SK-N-SH (cell line): ENCODE data around the gene SF3B5. TPM values are rescaled to one million over a fixed set of nuclear protein-coding genes. Genes with fewer than 3 reads are reported as not detected.

Experiments
- CTCF ChIA-PET: fragments of 300-600, 350-600 bp; formaldehyde crosslinking; extraction: SDS; loops from one replicate; lab custom pipeline; 2021; lab: Yijun Ruan, JAX
- POLR2A ChIA-PET: fragments of 350-600 bp; sonication (Branson Sonifier 250); formaldehyde crosslinking; extraction: SDS; loops from one replicate; lab custom pipeline; 2020; ENCODE audit warnings: antibody characterized with exemption, inconsistent platforms; lab: Yijun Ruan, JAX
- DNase-seq: peaks from one replicate; pipeline ENCODE4 v3.0.0; 2012
- H2AFZ ChIP-seq: fragments of 200-600 bp; sonication (generic); 2 replicates; pipeline ENCODE4 v1.8.1; 2016; ENCODE audit warnings: antibody characterized with exemption, mild to moderate bottlenecking, low read depth
- H3F3A ChIP-seq: fragments of 200-600 bp; sonication (generic); replicated peaks from 2 replicates; pipeline ENCODE3; 2016; ENCODE audit warnings: antibody characterized with exemption, mild to moderate bottlenecking; ENCODE audit not compliant: insufficient read depth
- H3K27ac ChIP-seq, 2 experiments: fragments of 200-500 bp in 1 of 2; fragments of 200-600 bp in 1 of 2; sonication (Bioruptor generic) in 1 of 2; sonication (generic), shearing (Covaris generic) in 1 of 2; 2 replicates each; pipeline versions ENCODE4 v1.5.1 to v1.6.1; 2014 to 2016; ENCODE audit warnings: low read depth in 2 of 2, inconsistent platforms in 1 of 2, low read length in 1 of 2, mild to moderate bottlenecking in 1 of 2, mixed read lengths in 1 of 2
- H3K27me3 ChIP-seq: fragments of 200-600 bp; sonication (generic), shearing (Covaris generic); 2 replicates; pipeline ENCODE4 v1.6.1; 2016; ENCODE audit warnings: mixed run types; ENCODE audit not compliant: insufficient read depth
- H3K36me3 ChIP-seq, 2 experiments: fragments of 200-500 bp in 1 of 2; fragments of 200-600 bp in 1 of 2; sonication (Bioruptor generic) in 1 of 2; sonication (generic) in 1 of 2; replicated peaks in 1 of 2; 2 replicates each; pipeline versions ENCODE3 to v1.5.1; 2014 to 2016; ENCODE audit warnings: low read length in 1 of 2, mild to moderate bottlenecking in 1 of 2; ENCODE audit not compliant: insufficient read depth in 2 of 2, control insufficient read depth in 1 of 2
- H3K4me1 ChIP-seq, 2 experiments: fragments of 200-500 bp in 1 of 2; fragments of 200-600 bp in 1 of 2; sonication (Bioruptor generic) in 1 of 2; sonication (generic), shearing (Covaris generic) in 1 of 2; 2 replicates each; pipeline versions ENCODE4 v1.5.1 to v1.6.1; 2014 to 2016; ENCODE audit warnings: low read depth in 1 of 2, low read length in 1 of 2, mixed run types in 1 of 2; ENCODE audit not compliant: insufficient read depth in 2 of 2, control insufficient read depth in 1 of 2
- H3K4me2 ChIP-seq: fragments of 200-600 bp; sonication (generic), shearing (Covaris generic); 2 replicates; pipeline ENCODE4 v1.6.1; 2017; ENCODE audit warnings: mixed run types
- H3K4me3 ChIP-seq, 2 experiments: fragments of 200-500 bp in 1 of 2; fragments of 200-600 bp in 1 of 2; sonication (Bioruptor generic) in 1 of 2; sonication (generic), shearing (Covaris generic) in 1 of 2; 2 replicates each; pipeline versions ENCODE4 v1.5.1 to v1.8.1; 2014 to 2016; ENCODE audit warnings: low read depth in 2 of 2, inconsistent platforms in 1 of 2, low read length in 1 of 2, mild to moderate bottlenecking in 1 of 2, mixed read lengths in 1 of 2, moderate library complexity in 1 of 2
- H3K79me2 ChIP-seq: fragments of 200-600 bp; sonication (generic); 2 replicates; pipeline ENCODE4 v1.8.1; 2017; ENCODE audit warnings: mild to moderate bottlenecking; ENCODE audit not compliant: insufficient read depth
- H3K9ac ChIP-seq: fragments of 200-600 bp; sonication (generic); 2 replicates; pipeline ENCODE4 v1.6.1; 2017; ENCODE audit warnings: mixed run types
- H3K9me2 ChIP-seq: fragments of 200-600 bp; sonication (generic); 2 replicates; pipeline ENCODE4 v1.6.1; 2017; ENCODE audit warnings: mixed run types
- H3K9me3 ChIP-seq: fragments of 200-600 bp; sonication (generic); 2 replicates; pipeline ENCODE4 v1.6.1; 2017; ENCODE audit warnings: mixed run types, mild to moderate bottlenecking, moderate library complexity
- H4K20me1 ChIP-seq: fragments of 200-600 bp; sonication (generic); 2 replicates; pipeline ENCODE4 v1.6.1; 2017; ENCODE audit warnings: mild to moderate bottlenecking, mixed run types; ENCODE audit not compliant: insufficient read depth
- EZH2phosphoT487 ChIP-seq: fragments of 200-600 bp; sonication (generic); IDR thresholded peaks from 2 replicates; pipeline ENCODE4 v1.6.1; 2017; ENCODE audit warnings: low read depth, mixed run types, mild to moderate bottlenecking, antibody characterized with exemption, moderate library complexity, borderline replicate concordance
- FOSL2 ChIP-seq: IDR thresholded peaks from 2 replicates; pipeline ENCODE4 v1.4.0; 2012; ENCODE audit warnings: low read depth, mild to moderate bottlenecking, moderate library complexity, borderline replicate concordance
- FOXJ3 ChIP-seq: sonication (generic); formaldehyde crosslinking; IDR thresholded peaks from 2 replicates; pipeline ENCODE4 v1.5.1; 2020; ENCODE audit warnings: mild to moderate bottlenecking, missing genetic modification reagents
- GABPA ChIP-seq: IDR thresholded peaks from 2 replicates; pipeline ENCODE4 v1.4.0; 2012; ENCODE audit warnings: low read depth, mild to moderate bottlenecking
- GATA2 ChIP-seq: sonication (generic); formaldehyde crosslinking; IDR thresholded peaks from 2 replicates; pipeline ENCODE4 v1.5.0; 2020; ENCODE audit warnings: mild to moderate bottlenecking, missing genetic modification reagents
- IRF3 ChIP-seq: fragments of 150-350 bp; IDR thresholded peaks from 2 replicates; pipeline ENCODE4 v1.6.1; 2016; ENCODE audit warnings: mild to moderate bottlenecking, low read depth, low read length
- JUND ChIP-seq: IDR thresholded peaks from 2 replicates; pipeline ENCODE4 v1.4.0; 2012
- MEF2A ChIP-seq: IDR thresholded peaks from 2 replicates; pipeline ENCODE4 v1.4.0; 2012; ENCODE audit warnings: low read depth, borderline replicate concordance
- MXI1 ChIP-seq: IDR thresholded peaks from 2 replicates; pipeline ENCODE4 v1.6.1; 2012; ENCODE audit warnings: mild to moderate bottlenecking, low read depth, low read length, improper control_type of control experiment
- NFIC ChIP-seq: IDR thresholded peaks from 2 replicates; pipeline ENCODE4 v1.4.0; 2012; ENCODE audit warnings: borderline replicate concordance
- POLR2AphosphoS5 ChIP-seq: IDR thresholded peaks from 2 replicates; pipeline ENCODE4 v1.6.1; 2012; ENCODE audit warnings: low read depth, low read length
- RAD21 ChIP-seq: IDR thresholded peaks from 2 replicates; pipeline ENCODE4 v1.6.1; 2012; ENCODE audit warnings: mild to moderate bottlenecking, low read length
- RFX5 ChIP-seq: IDR thresholded peaks from 2 replicates; pipeline ENCODE4 v1.6.1; 2012; ENCODE audit warnings: mild to moderate bottlenecking, improper control_type of control experiment, low read length
- SIN3A ChIP-seq: IDR thresholded peaks from 2 replicates; pipeline ENCODE4 v1.6.1; 2012; ENCODE audit warnings: low read depth, mild to moderate bottlenecking, low read length, moderate library complexity, borderline replicate concordance
- SMC3 ChIP-seq: IDR thresholded peaks from 2 replicates; pipeline ENCODE4 v1.6.1; 2012; ENCODE audit warnings: low read depth, low read length, improper control_type of control experiment
- TAF1 ChIP-seq: IDR thresholded peaks from 2 replicates; pipeline ENCODE4 v1.6.1; 2012; ENCODE audit warnings: low read depth, mild to moderate bottlenecking, low read length, moderate library complexity, borderline replicate concordance
- TEAD4 ChIP-seq: IDR thresholded peaks from 2 replicates; pipeline ENCODE4 v1.4.0; 2012; ENCODE audit warnings: mild to moderate bottlenecking, borderline replicate concordance; ENCODE audit not compliant: insufficient read depth
- USF1 ChIP-seq: IDR thresholded peaks from 2 replicates; pipeline ENCODE4 v1.4.0; 2012; ENCODE audit warnings: low read depth, borderline replicate concordance
- USF2 ChIP-seq: fragments of 150-350 bp; IDR thresholded peaks from 2 replicates; pipeline ENCODE4 v1.6.1; 2017; ENCODE audit warnings: antibody characterized with exemption, low read length, low read depth, borderline replicate concordance
- WGBS: methylation state at CpG from one replicate; pipeline ENCODE4 v1.1.6; 2017; ENCODE audit warnings: low lambda C conversion rate; 5-methylcytosine and 5-hydroxymethylcytosine counted together
- polyA plus RNA-seq, 3 experiments: library from polyadenylated mRNA; depleted of rRNA; stranded (reverse); fragments of >200 nt; gene quantifications; 2 replicates each; pipeline ENCODE4 v1.2.3, GENCODE V29; 2012

The SF3B5 gene
- polyA plus RNA-seq, 1 of the 3 experiments (the other 2 are of a cell fraction) = 316 TPM

- TF ChIP-seq SIN3A = no peak
- no peak for TF ChIP-seq FOXJ3 (CRISPR knock-in tag)
- TF ChIP-seq USF1 = no peak
- no peak for TF ChIP-seq EZH2phosphoT487
- no peak for TF ChIP-seq MXI1
- no peak for TF ChIP-seq GATA2 (CRISPR knock-in tag)
- TF ChIP-seq JUND = no peak
- TF ChIP-seq TAF1 = no peak
- TF ChIP-seq TEAD4 = no peak
- no peak for TF ChIP-seq FOSL2
- no peak for TF ChIP-seq USF2
Measured at GRCh38 chr6:144115219-144115618, 19.8 kb upstream of the SF3B5 start (continued).

- H3K9ac ChIP-seq = no peak overlapping the region
- WGBS = 17% methylated on average over 6 of the region's 6 CpGs
- no peaks in the 10 kb centered on the region for H3K36me3 ChIP-seq
- no peak overlapping the region for H3K27ac ChIP-seq
- H3K9me2 ChIP-seq = no peaks in the 10 kb centered on the region
- H3K4me3 ChIP-seq = no peak overlapping the region
- peaks cover 8% of the 10 kb centered on the region; the same call in 1 of the 2 replicates for H3K27me3 ChIP-seq
- no peaks in the 10 kb centered on the region for H3K79me2 ChIP-seq
- TF ChIP-seq SIN3A = no peak
- TF ChIP-seq RFX5 = no peak
- no peak for TF ChIP-seq NFIC
- TF ChIP-seq RAD21 = no peak
- TF ChIP-seq GABPA = no peak
- no peak for TF ChIP-seq POLR2AphosphoS5
- no peak for TF ChIP-seq SMC3
- TF ChIP-seq TAF1 = no peak
- TF ChIP-seq MEF2A = no peak
- TF ChIP-seq IRF3 = no peak
- no peak overlapping the region for H2AFZ ChIP-seq
- H3K9me3 ChIP-seq = no peaks in the 10 kb centered on the region
- no peak for DNase-seq
- H4K20me1 ChIP-seq = no peaks in the 10 kb centered on the region
- H3F3A ChIP-seq = no peaks in the 10 kb centered on the region
- H3K4me1 ChIP-seq = no peaks in the 10 kb centered on the region
- no peak overlapping the region for H3K4me2 ChIP-seq
- POLR2A ChIA-PET = no interaction called here
- CTCF ChIA-PET = interaction anchor here (1.4 kb wide), 1 partner anchor 106 kb away, joined by 4 read pairs; no protein-coding TSS in a partner anchor
Measured at GRCh38 chr6:144113366-144113765, 18.0 kb upstream of the SF3B5 start.
